Activated CD8-positive, alpha-beta memory T cell treated with anti-CD3 and anti-CD28 coated beads for 36 hours (primary cell): ENCODE results near the gene LOXL1. TPM values are rescaled to one million over a fixed set of nuclear protein-coding genes. Genes with fewer than 3 reads are reported as not detected.
"Not testable (repeated sequence)": the region's sequence is repeated elsewhere in the genome, so short reads cannot be mapped to it uniquely, and the experiment has no call there.

Experiments
- CTCF ChIA-PET: fragments of 350-600 bp; sonication (Branson Sonifier 250); formaldehyde crosslinking; loops from one replicate; lab custom pipeline; 2021; ENCODE audit warnings: antibody characterized with exemption; lab: Charles Lee
- POLR2A ChIA-PET: fragments of 350-600 bp; sonication (Branson Sonifier 250); formaldehyde crosslinking; loops from one replicate; lab custom pipeline; 2021; ENCODE audit warnings: antibody characterized with exemption; lab: Charles Lee
- total RNA-seq, 2 experiments: library from RNA; stranded (reverse); gene quantifications; one replicate each; pipeline ENCODE4 v1.2.3, GENCODE V29; 2021

LOXL1 gene
- total RNA-seq, 2 experiments from 2014 or later = 1.4 to 1.7 TPM

GRCh38 chr15:73957276-73957675, 31.0 kb downstream of the LOXL1 start:
- ChIA-PET CTCF (interaction anchor here (0.9 to 1.3 kb wide), 2 partner anchors 8 to 21 kb away, joined by 3 to 5 read pairs; no protein-coding TSS in a partner anchor), POLR2A (no interaction called here)

DNA sequence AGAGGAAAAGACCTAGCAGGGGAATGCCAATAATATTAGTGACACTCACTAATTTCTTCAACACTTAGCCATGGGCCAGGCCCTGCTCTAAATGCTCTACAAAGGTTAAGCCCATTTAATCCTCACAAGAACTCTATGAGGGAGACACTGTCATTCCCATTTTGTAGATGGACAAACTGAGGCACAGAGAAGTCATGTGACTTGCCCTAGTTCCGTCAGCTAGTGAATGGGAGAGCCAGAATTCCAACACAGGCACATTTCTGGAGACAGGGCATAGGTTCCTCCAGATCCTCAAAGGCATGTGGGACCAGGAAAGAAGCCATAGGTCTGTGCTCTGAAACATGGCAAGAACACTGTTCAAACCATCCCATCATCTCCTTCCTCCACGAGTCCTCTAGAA, 31.5 kb downstream of the LOXL1 start:
- ChIA-PET CTCF (interaction anchor here (1.3 kb wide), 1 partner anchor 8 kb away, joined by 5 read pairs; no protein-coding TSS in a partner anchor), POLR2A (no interaction called here)

- POLR2A ChIA-PET = no interaction called here
- CTCF ChIA-PET = interaction anchor here (0.7 to 1.3 kb wide), 4 partner anchors 14 to 62 kb away, joined by 3 to 4 read pairs (median 3); no protein-coding TSS in a partner anchor
Observed at GRCh38 chr15:73959012-73959581, 32.8 kb downstream of the LOXL1 start.

- POLR2A ChIA-PET = no interaction called here
Observed at GRCh38 chr15:73959801-73960200, 33.5 kb downstream of the LOXL1 start.

DNA sequence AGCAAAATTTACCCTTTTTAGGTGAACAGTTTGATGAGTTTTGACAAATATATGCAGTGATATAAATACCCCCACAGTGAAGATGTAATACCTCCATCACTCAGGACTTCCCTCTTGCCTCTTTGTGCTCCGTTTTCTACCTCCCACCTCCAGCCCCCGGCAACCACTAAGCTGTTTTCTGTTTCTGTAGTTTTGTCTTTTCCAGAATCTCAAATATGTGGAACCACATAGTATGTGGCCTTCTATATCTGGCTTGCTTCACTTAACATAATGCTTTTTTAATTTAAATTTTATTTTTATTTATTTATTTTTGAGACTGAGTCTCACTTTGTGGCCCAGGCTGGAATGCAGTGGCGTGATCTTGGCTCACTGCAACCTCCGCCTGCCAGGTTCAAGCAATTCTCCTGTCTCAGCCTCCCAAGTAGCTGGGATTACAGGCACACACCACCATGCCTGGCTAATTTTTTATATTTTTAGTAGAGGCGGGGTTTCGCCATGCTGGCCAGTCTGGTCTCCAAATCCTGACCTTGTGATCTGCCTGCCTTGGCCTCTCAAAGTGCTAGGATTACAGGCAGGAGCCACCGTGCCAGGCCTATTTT, 34.3 kb downstream of the LOXL1 start:
- POLR2A ChIA-PET = not testable (repeated sequence)

More at GRCh38 chr15:73959801-73960200, 33.5 kb downstream of the LOXL1 start:
- CTCF ChIA-PET = interaction anchor here (1.0 to 2.0 kb wide), 4 partner anchors 9 to 62 kb away, joined by 3 to 6 read pairs (median 3); no protein-coding TSS in a partner anchor

GRCh38 chr15:73962433-73962832, 36.2 kb downstream of the LOXL1 start:
- ChIA-PET POLR2A (no interaction called here), CTCF (interaction anchor here (1.5 kb wide), 1 partner anchor 35 kb away, joined by 3 read pairs; no protein-coding TSS in a partner anchor)

More for the DNA sequence above, 34.3 kb downstream of the LOXL1 start:
- CTCF ChIA-PET = interaction anchor here (2.0 kb wide), 1 partner anchor 10 kb away, joined by 6 read pairs; no protein-coding TSS in a partner anchor

GRCh38 chr15:73964736-73965093, 38.5 kb downstream of the LOXL1 start:
- ChIA-PET POLR2A (interaction anchor here (0.6 kb wide), 1 partner anchor 466 kb away, joined by 3 read pairs; no protein-coding TSS in a partner anchor), CTCF (interaction anchor here (0.7 to 3.2 kb wide), 16 partner anchors 8 to 90 kb away, joined by 3 to 22 read pairs (median 4); partner anchors contain the start of gene PML)

- POLR2A ChIA-PET = interaction anchor here (0.6 to 0.7 kb wide), 2 partner anchors 79 to 465 kb away, joined by 3 to 11 read pairs; no protein-coding TSS in a partner anchor
- CTCF ChIA-PET = interaction anchor here (0.8 to 3.2 kb wide), 13 partner anchors 8 to 91 kb away, joined by 3 to 22 read pairs (median 5); partner anchors contain the start of gene PML
Observed at GRCh38 chr15:73965094-73965757, 39.0 kb downstream of the LOXL1 start.

DNA sequence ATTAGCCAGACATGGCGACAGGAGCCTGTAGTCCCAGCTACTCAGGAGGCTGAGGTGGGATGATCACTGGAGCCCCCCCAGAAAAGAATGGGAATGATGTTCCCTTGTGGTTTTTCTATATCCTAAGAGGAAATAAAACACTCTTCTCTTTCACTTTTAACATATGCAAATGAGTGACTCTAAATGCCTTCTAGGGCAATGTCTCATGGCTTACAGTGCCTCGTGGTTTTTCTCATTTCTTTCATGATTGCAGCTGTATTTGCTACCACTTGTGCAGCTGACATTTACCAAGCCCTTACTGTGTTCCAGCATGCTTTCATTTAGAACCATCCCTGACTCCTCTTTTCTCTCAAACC, 39.5 kb downstream of the LOXL1 start:
- CTCF ChIA-PET = interaction anchor here (0.8 to 3.2 kb wide), 12 partner anchors 9 to 91 kb away, joined by 3 to 22 read pairs (median 6); partner anchors contain the start of gene PML
- POLR2A ChIA-PET = interaction anchor here (0.7 kb wide), 1 partner anchor 78 kb away, joined by 11 read pairs; no protein-coding TSS in a partner anchor

- ChIA-PET POLR2A (no interaction called here), CTCF (no interaction called here)
Observed at GRCh38 chr15:73968461-73968860, 42.2 kb downstream of the LOXL1 start.

GRCh38 chr15:73969151-73969759, 43.0 kb downstream of the LOXL1 start:
- CTCF ChIA-PET = interaction anchor here (0.7 to 1.5 kb wide), 3 partner anchors 21 to 72 kb away, joined by 3 to 4 read pairs (median 3); no protein-coding TSS in a partner anchor

DNA sequence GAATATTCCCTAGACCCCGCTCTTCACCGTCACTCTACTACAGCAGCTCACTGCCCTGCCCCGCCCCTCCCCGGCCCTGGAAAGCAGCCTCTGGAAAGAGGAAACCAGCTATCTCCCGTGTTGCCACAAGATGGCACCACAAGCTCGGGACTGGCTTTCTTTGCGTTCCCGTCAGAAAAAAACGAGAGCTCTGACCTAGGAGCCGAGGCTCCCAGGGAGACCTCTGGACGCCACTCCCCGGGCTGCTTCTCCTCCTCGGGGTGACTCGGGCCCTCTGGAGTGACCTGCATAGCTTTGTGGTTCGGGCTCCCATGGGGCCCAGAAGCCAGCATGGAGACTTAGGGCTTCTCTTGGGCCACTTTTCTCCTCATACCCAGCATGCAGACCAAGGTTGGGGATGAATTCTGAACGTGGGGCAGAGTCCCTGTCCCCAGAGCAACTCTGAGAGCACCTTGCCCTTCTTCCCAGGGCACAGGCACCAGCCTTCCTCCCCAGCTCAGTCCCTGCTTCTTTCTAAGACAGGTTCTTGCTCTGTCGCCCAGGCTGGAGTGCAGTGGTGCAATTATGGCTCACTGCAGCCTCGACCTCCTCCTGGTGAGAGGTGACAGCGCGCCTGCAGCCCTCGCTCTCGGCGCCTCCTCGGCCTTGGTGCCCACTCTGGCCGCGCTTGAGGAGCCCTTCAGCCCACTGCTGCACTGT, 46.9 kb downstream of the LOXL1 start:
- ChIA-PET CTCF (interaction anchor here (0.7 to 3.1 kb wide), 22 partner anchors 9 to 349 kb away, joined by 3 to 13 read pairs (median 5); partner anchors contain the start of gene PML), POLR2A (interaction anchor here (1.1 to 1.6 kb wide), 2 partner anchors 34 to 75 kb away, joined by 3 read pairs; no protein-coding TSS in a partner anchor)

More at GRCh38 chr15:73969151-73969759, 43.0 kb downstream of the LOXL1 start:
- POLR2A ChIA-PET = no interaction called here

GRCh38 chr15:73973683-73974200, 47.5 kb downstream of the LOXL1 start:
- POLR2A ChIA-PET = interaction anchor here (1.6 kb wide), 1 partner anchor 33 kb away, joined by 3 read pairs; no protein-coding TSS in a partner anchor
- CTCF ChIA-PET = interaction anchor here (1.0 to 3.1 kb wide), 11 partner anchors 8 to 101 kb away, joined by 3 to 13 read pairs (median 5); partner anchors contain the start of gene PML

GRCh38 chr15:73975440-73976125, 49.3 kb downstream of the LOXL1 start:
- POLR2A ChIA-PET = not testable (repeated sequence)

DNA sequence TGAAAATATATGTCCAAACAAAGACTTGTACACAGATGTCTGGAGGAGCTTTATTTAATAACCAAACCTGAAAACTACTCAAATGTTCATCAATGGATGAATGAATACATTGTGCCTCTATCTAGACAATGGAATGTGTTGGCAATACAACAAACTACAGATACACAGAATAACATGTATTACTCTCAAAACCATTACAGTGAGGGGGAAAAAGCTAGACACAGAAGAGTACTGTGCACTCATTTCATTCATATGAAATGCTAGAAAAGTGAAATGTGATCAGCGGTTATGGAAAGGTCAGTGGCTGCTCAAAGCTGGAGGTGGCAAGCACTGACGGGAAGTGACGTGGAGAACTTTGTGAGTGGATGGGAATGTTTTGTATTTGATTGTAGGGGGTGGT, 52.6 kb downstream of the LOXL1 start:
- POLR2A ChIA-PET = no interaction called here
- CTCF ChIA-PET = interaction anchor here (0.6 kb wide), 1 partner anchor 1197 kb away, joined by 3 read pairs; no protein-coding TSS in a partner anchor

More at GRCh38 chr15:73975440-73976125, 49.3 kb downstream of the LOXL1 start:
- CTCF ChIA-PET = interaction anchor here (1.0 to 1.7 kb wide), 4 partner anchors 10 to 25 kb away, joined by 3 to 5 read pairs (median 4); partner anchors contain the start of gene PML

DNA sequence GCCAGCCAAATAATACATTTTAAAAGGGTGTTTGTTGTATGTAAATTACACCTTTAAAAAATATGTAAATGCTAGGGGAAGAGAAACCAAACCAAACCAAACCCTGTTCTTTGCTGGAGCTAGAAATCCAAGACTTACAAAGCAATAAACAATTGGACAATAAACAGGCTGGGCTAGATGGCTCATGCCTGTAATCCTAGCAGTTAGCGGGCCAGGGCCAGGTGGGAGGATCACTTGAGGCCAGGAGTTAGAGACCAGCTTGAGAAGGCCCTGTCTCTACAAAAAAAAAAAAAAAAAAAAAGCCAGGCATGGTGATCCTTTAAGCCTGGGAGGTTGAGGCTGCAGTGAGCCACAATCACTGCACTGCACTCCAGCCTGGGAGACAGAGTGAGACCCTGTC, 53.4 kb downstream of the LOXL1 start:
- POLR2A ChIA-PET = no interaction called here
- CTCF ChIA-PET = no interaction called here

- CTCF ChIA-PET = interaction anchor here (0.5 to 1.5 kb wide), 2 partner anchors 8 to 785 kb away, joined by 3 to 5 read pairs; no protein-coding TSS in a partner anchor
Observed at GRCh38 chr15:73981761-73982221, 55.5 kb downstream of the LOXL1 start.

More at GRCh38 chr15:73981761-73982221, 55.5 kb downstream of the LOXL1 start:
- POLR2A ChIA-PET = no interaction called here
